WTC11 (cell line): ENCODE data around the gene PHF13. TPM values are rescaled to one million over a fixed set of nuclear protein-coding genes. Genes with fewer than 3 reads are reported as not detected.
A peak's percentile ranks its signal among the peaks of the same experiment; 100 is the strongest.

ENCODE experiments used
- ATAC-seq: fragments of 200-7000 bp; cut with Tn5 transposase; 2 replicates; pipeline ENCODE4 v1.10.0; 2021; ENCODE audit warnings: mild to moderate bottlenecking, moderate library complexity
- CTCF ChIA-PET: fragments of 300-600 bp; sonication (Branson Sonifier 250); formaldehyde crosslinking; loops from one replicate; lab custom pipeline; 2021; ENCODE audit warnings: antibody characterized with exemption; lab: Charles Lee
- POLR2A ChIA-PET: fragments of 350-600 bp; sonication (Branson Sonifier 250); formaldehyde crosslinking; loops from one replicate; lab custom pipeline; 2021; ENCODE audit warnings: antibody characterized with exemption; lab: Charles Lee
- DNase-seq: peaks from one replicate; pipeline ENCODE4 v3.0.0; 2021; ENCODE audit warnings: low spot score
- H3K27ac Mint-ChIP-seq: 2 replicates; pipeline ENCODE4 v1.8.0; 2021; ENCODE audit warnings: mixed read lengths
- H3K27me3 Mint-ChIP-seq: 2 replicates; pipeline ENCODE4 v1.8.0; 2021; ENCODE audit warnings: low read depth, mild to moderate bottlenecking, moderate library complexity, mixed read lengths
- H3K36me3 Mint-ChIP-seq: 2 replicates; pipeline ENCODE4 v1.8.0; 2021; ENCODE audit warnings: mixed read lengths
- H3K4me1 Mint-ChIP-seq: 2 replicates; pipeline ENCODE4 v1.8.0; 2022; ENCODE audit warnings: mixed read lengths
- H3K4me3 Mint-ChIP-seq: 2 replicates; pipeline ENCODE4 v1.8.0; 2021; ENCODE audit warnings: mild to moderate bottlenecking, moderate library complexity, mixed read lengths
- H3K9me3 Mint-ChIP-seq: 2 replicates; pipeline ENCODE4 v1.8.0; 2021; ENCODE audit warnings: mixed read lengths
- ESRRA ChIP-seq: sonication (generic); formaldehyde crosslinking; IDR thresholded peaks from 2 replicates; pipeline ENCODE4 v1.8.1; 2022; ENCODE audit warnings: mild to moderate bottlenecking, missing genetic modification reagents, borderline replicate concordance
- HMGA2 ChIP-seq: fragments of 250-450 bp; sonication (Bioruptor Pico); IDR thresholded peaks from 2 replicates; pipeline ENCODE4 v1.4.0; 2021; ENCODE audit warnings: mild to moderate bottlenecking, moderate library complexity
- NR1H2 ChIP-seq: sonication (generic); formaldehyde crosslinking; IDR thresholded peaks from 2 replicates; pipeline ENCODE4 v1.9.0; 2021; ENCODE audit warnings: mild to moderate bottlenecking, moderate library complexity, missing genetic modification reagents
- TEAD4 ChIP-seq: sonication (generic); formaldehyde crosslinking; IDR thresholded peaks from 2 replicates; pipeline ENCODE4 v1.8.0; 2022; ENCODE audit warnings: mild to moderate bottlenecking, missing genetic modification reagents
- ZNF219 ChIP-seq: sonication (generic); formaldehyde crosslinking; IDR thresholded peaks from 2 replicates; pipeline ENCODE4 v1.8.0; 2023; ENCODE audit warnings: missing genetic modification reagents, mild to moderate bottlenecking, borderline replicate concordance
- total RNA-seq: library from RNA; stranded (reverse); gene quantifications from 3 replicates; pipeline ENCODE4 v1.2.3, GENCODE V29; 2021
- TF ChIP-seq, protein P1 (sequence below): sonication (generic); formaldehyde crosslinking; IDR thresholded peaks from 2 replicates; pipeline ENCODE4 v1.8.0; 2022; ENCODE audit warnings: missing genetic modification reagents
- TF ChIP-seq, protein P2 (sequence below): sonication (generic); formaldehyde crosslinking; conservative IDR thresholded peaks from 2 replicates; pipeline ENCODE4 v1.8.1; 2022; ENCODE audit warnings: mild to moderate bottlenecking, missing genetic modification reagents
- TF ChIP-seq, protein P3 (sequence below): fragments of 250-450 bp; sonication (Bioruptor Pico); IDR thresholded peaks from 2 replicates; pipeline ENCODE4 v1.9.0; 2021; ENCODE audit warnings: mild to moderate bottlenecking, borderline replicate concordance
- TF ChIP-seq, protein P4 (sequence below): sonication (generic); formaldehyde crosslinking; IDR thresholded peaks from 2 replicates; pipeline ENCODE4 v1.8.0; 2023; ENCODE audit warnings: missing genetic modification reagents

PHF13 gene
- total RNA-seq, 1 experiment from 2014 or later = 39.6 TPM

DNA sequence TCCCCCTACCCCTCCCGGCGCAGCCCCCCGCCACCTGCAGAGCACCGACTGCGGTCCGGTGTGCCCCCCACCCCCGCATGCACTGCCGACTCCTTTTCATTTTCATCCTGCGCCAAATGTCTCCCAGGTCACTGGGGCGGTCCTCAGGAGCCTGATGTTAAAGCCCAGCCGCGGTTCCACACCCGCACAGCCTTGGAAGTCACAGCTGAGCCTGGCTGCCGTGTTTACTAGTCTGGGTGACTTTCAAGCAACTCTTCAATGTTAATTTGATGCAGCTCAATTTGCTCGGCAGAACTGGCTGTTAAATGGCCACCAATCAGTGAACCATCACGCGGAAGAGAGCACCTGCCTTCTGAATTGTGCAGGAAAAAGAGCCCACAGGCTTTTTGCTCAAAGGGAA lies 38.4 kb downstream of the PHF13 start (continued):
- TF ChIP-seq, protein P1, sequence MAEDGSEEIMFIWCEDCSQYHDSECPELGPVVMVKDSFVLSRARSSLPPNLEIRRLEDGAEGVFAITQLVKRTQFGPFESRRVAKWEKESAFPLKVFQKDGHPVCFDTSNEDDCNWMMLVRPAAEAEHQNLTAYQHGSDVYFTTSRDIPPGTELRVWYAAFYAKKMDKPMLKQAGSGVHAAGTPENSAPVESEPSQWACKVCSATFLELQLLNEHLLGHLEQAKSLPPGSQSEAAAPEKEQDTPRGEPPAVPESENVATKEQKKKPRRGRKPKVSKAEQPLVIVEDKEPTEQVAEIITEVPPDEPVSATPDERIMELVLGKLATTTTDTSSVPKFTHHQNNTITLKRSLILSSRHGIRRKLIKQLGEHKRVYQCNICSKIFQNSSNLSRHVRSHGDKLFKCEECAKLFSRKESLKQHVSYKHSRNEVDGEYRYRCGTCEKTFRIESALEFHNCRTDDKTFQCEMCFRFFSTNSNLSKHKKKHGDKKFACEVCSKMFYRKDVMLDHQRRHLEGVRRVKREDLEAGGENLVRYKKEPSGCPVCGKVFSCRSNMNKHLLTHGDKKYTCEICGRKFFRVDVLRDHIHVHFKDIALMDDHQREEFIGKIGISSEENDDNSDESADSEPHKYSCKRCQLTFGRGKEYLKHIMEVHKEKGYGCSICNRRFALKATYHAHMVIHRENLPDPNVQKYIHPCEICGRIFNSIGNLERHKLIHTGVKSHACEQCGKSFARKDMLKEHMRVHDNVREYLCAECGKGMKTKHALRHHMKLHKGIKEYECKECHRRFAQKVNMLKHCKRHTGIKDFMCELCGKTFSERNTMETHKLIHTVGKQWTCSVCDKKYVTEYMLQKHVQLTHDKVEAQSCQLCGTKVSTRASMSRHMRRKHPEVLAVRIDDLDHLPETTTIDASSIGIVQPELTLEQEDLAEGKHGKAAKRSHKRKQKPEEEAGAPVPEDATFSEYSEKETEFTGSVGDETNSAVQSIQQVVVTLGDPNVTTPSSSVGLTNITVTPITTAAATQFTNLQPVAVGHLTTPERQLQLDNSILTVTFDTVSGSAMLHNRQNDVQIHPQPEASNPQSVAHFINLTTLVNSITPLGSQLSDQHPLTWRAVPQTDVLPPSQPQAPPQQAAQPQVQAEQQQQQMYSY = no peak
- TF ChIP-seq NR1H2 (CRISPR knock-in tag) = no peak
- TF ChIP-seq TEAD4 = no peak

DNA sequence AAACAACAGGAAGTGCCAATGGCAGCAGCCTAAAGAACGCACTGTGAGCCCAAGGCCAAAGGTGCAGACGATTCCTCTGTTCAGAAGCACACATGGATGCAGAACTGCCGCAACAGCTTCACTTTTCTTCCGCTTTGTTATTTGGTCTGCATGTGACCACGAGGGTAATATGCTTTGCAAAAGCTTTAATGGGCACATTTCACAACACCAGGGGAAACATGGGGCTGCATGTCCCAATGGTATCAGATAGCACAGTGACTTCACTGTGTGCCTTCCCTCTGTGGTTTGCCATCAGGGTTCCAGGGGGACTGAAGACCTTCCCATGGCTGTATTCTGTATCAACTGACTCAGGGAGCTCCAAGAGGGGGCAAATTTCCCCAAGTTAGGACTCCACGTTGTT lies 39.5 kb downstream of the PHF13 start:
- Mint-ChIP-seq H3K4me3 (no peak overlapping the region), H3K27me3 (no peaks in the 10 kb centered on the region), H3K9me3 (no peaks in the 10 kb centered on the region), H3K36me3 (peaks cover 38% of the 10 kb centered on the region), H3K27ac (no peak overlapping the region), H3K4me1 (no peaks in the 10 kb centered on the region; the same call in 1 of the 2 replicates)
- ChIA-PET POLR2A (no interaction called here), CTCF (interaction anchor here (1.1 kb wide), 1 partner anchor 48 kb away, joined by 6 read pairs; the partner anchor contains the start of gene DNAJC11)
- DNase-seq = no peak
- ATAC-seq = no peak
- TF ChIP-seq NR1H2 (CRISPR knock-in tag) (no peak), HMGA2 (CRISPR knock-in tag) (no peak), ZNF219 (CRISPR knock-in tag) (no peak)
- TF ChIP-seq, protein P2, sequence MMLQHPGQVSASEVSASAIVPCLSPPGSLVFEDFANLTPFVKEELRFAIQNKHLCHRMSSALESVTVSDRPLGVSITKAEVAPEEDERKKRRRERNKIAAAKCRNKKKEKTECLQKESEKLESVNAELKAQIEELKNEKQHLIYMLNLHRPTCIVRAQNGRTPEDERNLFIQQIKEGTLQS (CRISPR knock-in tag) = no peak

DNA sequence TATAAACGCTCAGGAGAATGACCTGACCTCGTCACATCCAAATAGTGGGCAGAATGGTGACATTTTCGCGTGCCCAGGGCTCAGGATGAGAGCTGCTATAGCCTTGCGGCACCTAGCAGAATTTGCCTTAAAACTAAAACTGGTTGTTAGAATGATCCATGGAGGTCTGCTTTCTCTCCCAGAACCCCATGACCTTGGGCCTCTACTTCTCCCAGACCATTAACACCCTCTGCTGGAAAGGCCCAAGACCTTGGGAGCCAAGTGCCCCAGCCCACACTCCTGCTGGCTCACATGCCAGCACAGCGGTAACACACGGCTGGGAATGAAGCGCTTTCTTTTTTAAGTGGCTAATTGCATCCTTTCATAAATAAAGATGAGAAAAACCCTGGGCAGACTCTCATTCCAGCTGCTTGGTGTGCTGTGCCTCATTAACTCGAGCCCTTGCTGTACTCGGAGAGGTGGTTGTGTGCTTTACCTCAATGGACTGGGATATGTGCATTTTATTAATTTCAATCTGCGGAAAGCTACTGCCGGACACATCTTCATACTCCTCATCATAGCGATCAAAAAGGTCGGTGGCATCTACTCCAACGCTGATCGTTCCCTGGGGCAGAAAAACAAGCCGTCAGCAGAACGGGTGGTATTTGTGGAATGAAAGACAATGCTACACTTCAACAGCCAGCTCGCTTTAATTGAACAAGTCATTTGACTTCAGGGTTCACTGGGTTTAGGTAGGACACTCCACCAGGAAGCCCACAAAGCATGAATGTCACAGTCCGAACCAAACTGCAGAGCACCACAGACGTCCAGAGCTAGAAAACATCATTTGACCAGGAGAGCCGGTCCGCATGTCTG lies 40.1 kb downstream of the PHF13 start:
- TF ChIP-seq, protein P3, sequence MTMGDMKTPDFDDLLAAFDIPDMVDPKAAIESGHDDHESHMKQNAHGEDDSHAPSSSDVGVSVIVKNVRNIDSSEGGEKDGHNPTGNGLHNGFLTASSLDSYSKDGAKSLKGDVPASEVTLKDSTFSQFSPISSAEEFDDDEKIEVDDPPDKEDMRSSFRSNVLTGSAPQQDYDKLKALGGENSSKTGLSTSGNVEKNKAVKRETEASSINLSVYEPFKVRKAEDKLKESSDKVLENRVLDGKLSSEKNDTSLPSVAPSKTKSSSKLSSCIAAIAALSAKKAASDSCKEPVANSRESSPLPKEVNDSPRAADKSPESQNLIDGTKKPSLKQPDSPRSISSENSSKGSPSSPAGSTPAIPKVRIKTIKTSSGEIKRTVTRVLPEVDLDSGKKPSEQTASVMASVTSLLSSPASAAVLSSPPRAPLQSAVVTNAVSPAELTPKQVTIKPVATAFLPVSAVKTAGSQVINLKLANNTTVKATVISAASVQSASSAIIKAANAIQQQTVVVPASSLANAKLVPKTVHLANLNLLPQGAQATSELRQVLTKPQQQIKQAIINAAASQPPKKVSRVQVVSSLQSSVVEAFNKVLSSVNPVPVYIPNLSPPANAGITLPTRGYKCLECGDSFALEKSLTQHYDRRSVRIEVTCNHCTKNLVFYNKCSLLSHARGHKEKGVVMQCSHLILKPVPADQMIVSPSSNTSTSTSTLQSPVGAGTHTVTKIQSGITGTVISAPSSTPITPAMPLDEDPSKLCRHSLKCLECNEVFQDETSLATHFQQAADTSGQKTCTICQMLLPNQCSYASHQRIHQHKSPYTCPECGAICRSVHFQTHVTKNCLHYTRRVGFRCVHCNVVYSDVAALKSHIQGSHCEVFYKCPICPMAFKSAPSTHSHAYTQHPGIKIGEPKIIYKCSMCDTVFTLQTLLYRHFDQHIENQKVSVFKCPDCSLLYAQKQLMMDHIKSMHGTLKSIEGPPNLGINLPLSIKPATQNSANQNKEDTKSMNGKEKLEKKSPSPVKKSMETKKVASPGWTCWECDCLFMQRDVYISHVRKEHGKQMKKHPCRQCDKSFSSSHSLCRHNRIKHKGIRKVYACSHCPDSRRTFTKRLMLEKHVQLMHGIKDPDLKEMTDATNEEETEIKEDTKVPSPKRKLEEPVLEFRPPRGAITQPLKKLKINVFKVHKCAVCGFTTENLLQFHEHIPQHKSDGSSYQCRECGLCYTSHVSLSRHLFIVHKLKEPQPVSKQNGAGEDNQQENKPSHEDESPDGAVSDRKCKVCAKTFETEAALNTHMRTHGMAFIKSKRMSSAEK (CRISPR knock-in tag) = no peak
- no peaks in the 10 kb centered on the region for H3K27me3 Mint-ChIP-seq
- DNase-seq = no peak
- H3K36me3 Mint-ChIP-seq = peaks cover 40% of the 10 kb centered on the region
- H3K27ac Mint-ChIP-seq = peak overlapping the region; percentile 47; the same call in 1 of the 2 replicates
- H3K4me3 Mint-ChIP-seq = no peak overlapping the region
- no peaks in the 10 kb centered on the region for H3K4me1 Mint-ChIP-seq
- no peaks in the 10 kb centered on the region for H3K9me3 Mint-ChIP-seq
- no peak for ATAC-seq
- CTCF ChIA-PET = interaction anchor here (0.6 to 1.1 kb wide), 3 partner anchors 19 to 101 kb away, joined by 3 to 6 read pairs (median 3); partner anchors contain the start of gene DNAJC11
- POLR2A ChIA-PET = no interaction called here

DNA sequence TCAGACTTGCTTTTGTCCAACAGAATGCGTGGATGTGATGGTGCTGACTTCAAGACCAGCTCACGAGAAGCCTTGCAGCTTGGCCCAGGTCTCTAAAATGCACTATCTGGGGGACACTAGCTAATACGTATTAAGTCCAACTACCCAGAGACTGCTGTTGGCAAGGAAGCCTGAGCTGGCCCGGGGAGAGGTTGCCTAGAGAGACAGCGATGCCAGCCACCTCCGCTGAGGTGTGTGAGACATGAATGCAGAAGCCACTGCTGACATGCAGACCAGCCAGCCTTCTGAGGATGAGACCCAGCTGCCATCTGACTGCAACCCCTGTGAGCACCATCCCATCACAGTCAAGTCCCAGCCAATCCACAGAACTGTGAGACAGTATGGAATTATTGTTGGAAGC lies 43.6 kb downstream of the PHF13 start:
- Mint-ChIP-seq H3K27ac (no peak overlapping the region), H3K27me3 (no peaks in the 10 kb centered on the region), H3K4me1 (no peaks in the 10 kb centered on the region), H3K4me3 (no peak overlapping the region), H3K36me3 (peaks cover 36% of the 10 kb centered on the region), H3K9me3 (no peaks in the 10 kb centered on the region)
- TF ChIP-seq, protein P4, sequence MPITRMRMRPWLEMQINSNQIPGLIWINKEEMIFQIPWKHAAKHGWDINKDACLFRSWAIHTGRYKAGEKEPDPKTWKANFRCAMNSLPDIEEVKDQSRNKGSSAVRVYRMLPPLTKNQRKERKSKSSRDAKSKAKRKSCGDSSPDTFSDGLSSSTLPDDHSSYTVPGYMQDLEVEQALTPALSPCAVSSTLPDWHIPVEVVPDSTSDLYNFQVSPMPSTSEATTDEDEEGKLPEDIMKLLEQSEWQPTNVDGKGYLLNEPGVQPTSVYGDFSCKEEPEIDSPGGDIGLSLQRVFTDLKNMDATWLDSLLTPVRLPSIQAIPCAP (CRISPR knock-in tag) = no peak
- no peak for TF ChIP-seq ESRRA (CRISPR knock-in tag)
- ChIA-PET CTCF (interaction anchor here (0.6 to 1.3 kb wide), 2 partner anchors 22 to 44 kb away, joined by 6 to 8 read pairs; partner anchors contain the start of gene DNAJC11), POLR2A (no interaction called here)
- no peak for ATAC-seq
- no peak for DNase-seq
